K562 (cell line): Measurements from ENCODE around the gene MYO16. TPM values are rescaled to one million over a fixed set of nuclear protein-coding genes. Genes with fewer than 3 reads are reported as not detected.

Experiments
- ATAC-seq: fragments of 200-7000 bp; cut with Tn5 transposase; 3 replicates; pipeline ENCODE4 v1.9.1; 2020; ENCODE audit warnings: moderate library complexity
- BruUV-seq: library from RNA; stranded (reverse); fragments of 400-500 nt; replicated peaks from 2 replicates; lab custom pipeline; 2021; lab: Mats Ljungman, UMichigan
- CTCF ChIA-PET: fragments of 300-600 bp; formaldehyde crosslinking; extraction: SDS; loops from one replicate; lab custom pipeline; 2021; ENCODE audit warnings: low intra/inter-chr PET ratio; lab: Yijun Ruan, JAX
- POLR2A ChIA-PET: fragments of 300-600, 350-650 bp; sonication (Branson Sonifier 250); formaldehyde crosslinking; extraction: SDS; loops from one replicate; lab custom pipeline; 2021; ENCODE audit warnings: antibody characterized with exemption, inconsistent platforms; lab: Yijun Ruan, JAX
- DNase-seq, 4 experiments: peaks; one replicate each; pipeline versions ENCODE4 v3.0.0 to v3.0.0-alpha.2; 2011 to 2018; ENCODE audit warnings: low spot score in 3 of 4, mixed read lengths in 3 of 4; ENCODE audit errors: extremely low read depth in 1 of 4
- FAIRE-seq: peaks from 2 replicates; lab custom pipeline; 2011; peaks lifted over from hg19 to GRCh38; lab: Jason Lieb, UNC
- H2AFZ ChIP-seq: 2 replicates; pipeline ENCODE4 v1.6.0; 2011; ENCODE audit warnings: low read depth, low read length, control low read depth, inconsistent platforms
- H3K27ac ChIP-seq: fragments of 200-600 bp; 3 replicates; pipeline ENCODE4 v1.8.0; 2011; ENCODE audit warnings: low read depth, mild to moderate bottlenecking, control low read depth, inconsistent platforms, low read length, moderate library complexity, mixed read lengths; ENCODE audit errors: extremely low read depth
- H3K27me3 ChIP-seq, 2 experiments: fragments of 300-600 bp in 1 of 2; 2 replicates in 1 of 2; 3 replicates in 1 of 2; pipeline versions ENCODE4 v1.6.0 to v1.8.0; 2011; ENCODE audit warnings: inconsistent platforms in 2 of 2, low read length in 2 of 2, mild to moderate bottlenecking in 1 of 2, mixed read lengths in 1 of 2, moderate library complexity in 1 of 2; ENCODE audit not compliant: control insufficient read depth in 2 of 2, insufficient read depth in 2 of 2
- H3K36me3 ChIP-seq: fragments of 300-600 bp; 3 replicates; pipeline ENCODE4 v1.8.0; 2011; ENCODE audit warnings: mild to moderate bottlenecking, low read length, inconsistent platforms; ENCODE audit not compliant: control insufficient read depth, insufficient read depth
- H3K4me1 ChIP-seq, 2 experiments: fragments of 200-600 bp in 1 of 2; replicated peaks in 1 of 2; 2 replicates in 1 of 2; 3 replicates in 1 of 2; pipeline versions ENCODE4 v1.5.1 to v1.8.0; 2011; ENCODE audit warnings: inconsistent platforms in 2 of 2, low read length in 2 of 2, mild to moderate bottlenecking in 1 of 2, mixed read lengths in 1 of 2, moderate library complexity in 1 of 2; ENCODE audit not compliant: control insufficient read depth in 2 of 2, insufficient read depth in 2 of 2
- H3K4me2 ChIP-seq: 2 replicates; pipeline ENCODE4 v1.6.1; 2011; ENCODE audit warnings: low read length, control low read depth, inconsistent platforms, mixed read lengths; ENCODE audit not compliant: insufficient read depth
- H3K4me3 ChIP-seq: fragments of 200-600 bp; sonication (generic), shearing (Covaris generic); 2 replicates; pipeline ENCODE4 v1.5.1; 2016; ENCODE audit warnings: control low read depth, inconsistent platforms
- H3K79me2 ChIP-seq: fragments of 200-600 bp; 3 replicates; pipeline ENCODE4 v1.8.0; 2011; ENCODE audit warnings: low read length, inconsistent platforms; ENCODE audit not compliant: control insufficient read depth, insufficient read depth
- H3K9ac ChIP-seq, 2 experiments: 2 replicates each; pipeline versions ENCODE4 v1.6.0 to v1.6.1; 2011; ENCODE audit warnings: low read depth in 2 of 2, low read length in 2 of 2, control low read depth in 1 of 2, inconsistent platforms in 1 of 2, mild to moderate bottlenecking in 1 of 2, mixed read lengths in 1 of 2; ENCODE audit not compliant: insufficient read depth in 1 of 2
- H3K9me1 ChIP-seq: one replicate; pipeline ENCODE4 v1.6.0; 2011; ENCODE audit warnings: inconsistent platforms, mild to moderate bottlenecking, low read length, moderate library complexity; ENCODE audit not compliant: control insufficient read depth, insufficient read depth
- H3K9me3 ChIP-seq: replicated peaks from 2 replicates; pipeline ENCODE4 v1.5.1; 2011; ENCODE audit warnings: low read depth, low read length, inconsistent platforms; ENCODE audit not compliant: control insufficient read depth, insufficient read depth
- H4K20me1 ChIP-seq: replicated peaks from 2 replicates; pipeline ENCODE4 v1.6.1; 2011; ENCODE audit warnings: low read length, inconsistent platforms, mixed read lengths; ENCODE audit not compliant: control insufficient read depth, insufficient read depth
- BRD4 ChIP-seq: fragments of 200-600 bp; sonication (generic); IDR thresholded peaks from 2 replicates; pipeline ENCODE4 v1.6.1; 2017; ENCODE audit warnings: inconsistent platforms
- MLX ChIP-seq, 2 experiments: fragments of 450-650 bp in 1 of 2; sonication (generic) in 1 of 2; formaldehyde crosslinking; conservative IDR thresholded peaks; 2 replicates each; pipeline versions ENCODE4 v1.4.0 to v1.8.1; 2020 to 2022; ENCODE audit warnings: mild to moderate bottlenecking in 1 of 2, missing genetic modification reagents in 1 of 2
- POLR2H ChIP-seq: IDR thresholded peaks from 2 replicates; pipeline ENCODE4 v1.6.1; 2016; ENCODE audit warnings: missing genetic modification characterization, low read depth, mild to moderate bottlenecking, control low read depth, missing compliant biosample characterization, moderate library complexity
- TAF15 ChIP-seq: fragments of 200-400 bp; formaldehyde crosslinking; IDR thresholded peaks from 2 replicates; pipeline ENCODE4 v1.6.1; 2017; ENCODE audit warnings: mild to moderate bottlenecking, low read depth, low read length, moderate library complexity
- THRA ChIP-seq: fragments of 450-650 bp; IDR thresholded peaks from 2 replicates; pipeline ENCODE4 v1.6.1; 2017; ENCODE audit warnings: mild to moderate bottlenecking, moderate library complexity
- ZNF76 ChIP-seq: fragments of 250-450 bp; sonication (Bioruptor Pico); IDR thresholded peaks from 2 replicates; pipeline ENCODE4 v1.4.0; 2020; ENCODE audit warnings: mild to moderate bottlenecking, moderate library complexity, borderline replicate concordance
- WGBS: fragments of 100-300 bp; shearing (Covaris generic); methylation state at CpG from one replicate; pipeline ENCODE4 v1.1.6; 2016; ENCODE audit warnings: low coverage, mixed read lengths; ENCODE audit not compliant: insufficient coverage; ENCODE audit errors: missing lambda C conversion rate; 5-methylcytosine and 5-hydroxymethylcytosine counted together
- in situ Hi-C: fragments of 300-500 bp; cut with MboI; formaldehyde crosslinking; loops from 4 replicates; pipeline ENCODE4 v1.15.0; 2018; ENCODE audit warnings: inconsistent platforms, mixed read lengths
- intact Hi-C: fragments of 100-400 bp; cut with micrococcal nuclease; formaldehyde crosslinking; loops from 2 replicates; pipeline ENCODE4 v1.14.2; 2022
- polyA plus RNA-seq, 8 experiments: library from polyadenylated mRNA; depleted of rRNA in 4 of 8; stranded (reverse) in 5 of 8; unstranded in 3 of 8; fragments of >200 nt; fragmentation: Nextera tagmentation in 2 of 8; fragmentation: Illumina TruSeq in 1 of 8; extraction: Ambion mirVana in 2 of 8; extraction: Trizol in 1 of 8; gene quantifications; 2 replicates each; pipeline versions ENCODE4 v1.2.1 to v1.2.3, GENCODE V29; 2011 to 2014; ENCODE audit warnings: inconsistent platforms in 1 of 8, missing spikeins in 1 of 8
- total RNA-seq, 7 experiments: library from RNA; depleted of rRNA in 6 of 7; stranded (reverse); fragments of >200 nt in 6 of 7; fragmentation: Illumina TruSeq in 2 of 7; extraction: Trizol in 2 of 7; gene quantifications; 2 replicates each; pipeline versions ENCODE4 v1.2.1 to v1.2.3, GENCODE V29; 2011 to 2021; ENCODE audit warnings: low replicate concordance in 1 of 7

MYO16 gene
- total and polyA plus RNA-seq, 9 of the 15 experiments (the other 6 are each of a cell fraction or from before 2014, with no cell fraction given): 4.3 to 45.7 (median 12.1) TPM

DNA sequence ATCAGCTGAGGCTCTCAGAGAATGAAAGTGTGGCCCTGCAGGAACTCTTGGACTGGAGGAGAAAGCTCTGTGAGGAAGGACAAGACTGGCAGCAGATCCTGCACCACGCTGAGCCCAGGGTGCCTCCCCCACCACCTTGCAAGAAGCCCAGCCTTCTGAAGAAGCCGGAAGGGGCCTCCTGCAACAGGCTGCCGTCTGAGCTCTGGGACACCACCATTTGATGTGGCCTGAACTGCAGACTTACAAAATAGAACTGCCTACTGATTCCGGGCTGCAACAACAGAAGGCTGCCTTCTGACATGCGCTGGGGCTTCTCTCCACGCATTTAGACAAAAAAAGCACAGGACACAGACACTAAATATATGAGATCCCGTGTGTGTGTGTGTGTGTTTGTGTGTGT lies 577.2 kb downstream of the MYO16 start:
- H3K4me1 ChIP-seq: no peaks in the 10 kb centered on the region
- no peak for DNase-seq
- TF ChIP-seq ZNF76 (CRISPR knock-in tag): no peak
- no peak for TF ChIP-seq BRD4
- TF ChIP-seq TAF15: no peak
- TF ChIP-seq THRA: no peak
- TF ChIP-seq, all 486 proteins: peak for 0
- H3K9ac ChIP-seq: no peak overlapping the region
- no peaks in the 10 kb centered on the region for H3K9me3 ChIP-seq
- H2AFZ ChIP-seq: no peak overlapping the region
- H3K36me3 ChIP-seq: no peaks in the 10 kb centered on the region
- ChIA-PET POLR2A (no interaction called here), CTCF (no interaction called here)
- no peak overlapping the region for H3K27ac ChIP-seq
- no peak overlapping the region for H3K4me2 ChIP-seq
- no peaks in the 10 kb centered on the region for H4K20me1 ChIP-seq
- H3K79me2 ChIP-seq: no peaks in the 10 kb centered on the region
- no TSS peak for BruUV-seq
- in situ Hi-C loops: no loop called here
- H3K9me1 ChIP-seq: no peaks in the 10 kb centered on the region
- ATAC-seq (no peak), FAIRE-seq (no peak)
- intact Hi-C loops: no loop called here
- no peaks in the 10 kb centered on the region for H3K27me3 ChIP-seq
- H3K4me3 ChIP-seq: no peak overlapping the region
- WGBS: 17% methylated on average over 7 of the region's 7 CpGs

DNA sequence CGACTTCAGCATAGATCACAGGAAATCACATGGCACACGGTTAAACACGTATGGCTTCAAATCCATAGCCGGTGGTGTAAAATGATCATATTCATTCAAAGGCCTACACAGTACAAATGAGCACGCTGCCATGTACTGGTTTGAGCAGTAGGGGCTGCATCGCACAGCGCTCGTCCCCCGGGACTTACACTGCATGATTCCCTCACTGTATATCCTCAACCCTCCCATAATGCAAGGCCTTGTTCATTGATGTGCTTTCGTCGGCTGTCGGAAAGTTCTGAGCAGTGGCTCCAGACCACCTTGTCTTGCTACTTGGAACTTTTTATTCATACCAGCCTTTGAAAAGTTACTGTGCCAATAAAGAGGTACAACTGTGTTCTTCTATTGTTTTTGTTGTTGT lies 578.2 kb downstream of the MYO16 start:
- Histone ChIP-seq H3K4me2 (no peak overlapping the region), H3K9me1 (no peaks in the 10 kb centered on the region), H3K9ac (no peak overlapping the region), H3K4me3 (no peak overlapping the region), H3K27ac (no peak overlapping the region), H3K4me1 (no peaks in the 10 kb centered on the region), H3K27me3 (no peaks in the 10 kb centered on the region), H4K20me1 (no peaks in the 10 kb centered on the region), H3K9me3 (no peaks in the 10 kb centered on the region), H3K79me2 (no peaks in the 10 kb centered on the region), H2AFZ (no peak overlapping the region), H3K36me3 (no peaks in the 10 kb centered on the region)
- ChIA-PET POLR2A (no interaction called here), CTCF (no interaction called here)
- no peak for ATAC-seq
- no peak for FAIRE-seq
- in situ Hi-C loops: no loop called here
- no peak for DNase-seq
- no TSS peak for BruUV-seq
- TF ChIP-seq POLR2H (tag) (no peak), MLX (CRISPR knock-in tag; conservative IDR thresholded peaks at IDR 0.05) (no peak)
- WGBS: 51% methylated on average over 10 of the region's 12 CpGs
- intact Hi-C loops: no loop called here
